ENCODE measurements around the gene GRM4.

DNA sequence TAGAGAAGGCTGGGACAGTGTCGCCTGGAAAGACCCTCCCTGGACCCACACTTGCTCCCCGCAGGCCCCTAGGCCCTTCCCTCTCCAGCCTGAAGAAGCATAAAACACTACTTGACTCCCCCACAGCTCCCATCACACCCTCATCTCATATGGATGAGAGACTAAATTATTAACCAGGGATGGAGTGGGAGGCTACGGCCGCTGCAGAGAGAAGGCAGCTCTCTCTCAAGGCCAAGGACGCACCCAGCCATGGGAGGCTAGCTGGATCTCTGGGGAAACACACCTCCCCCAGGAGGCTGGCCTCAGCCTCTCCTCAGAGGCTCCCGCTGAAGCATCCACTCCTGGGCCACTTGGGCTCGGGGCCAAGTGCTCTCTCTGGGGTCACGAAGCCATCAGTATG lies 102.5 kb downstream of the GRM4 start:
- no peak for TF ChIP-seq POLR2A (IDR thresholded peaks at IDR 0.05)
- TF ChIP-seq, protein P1, sequence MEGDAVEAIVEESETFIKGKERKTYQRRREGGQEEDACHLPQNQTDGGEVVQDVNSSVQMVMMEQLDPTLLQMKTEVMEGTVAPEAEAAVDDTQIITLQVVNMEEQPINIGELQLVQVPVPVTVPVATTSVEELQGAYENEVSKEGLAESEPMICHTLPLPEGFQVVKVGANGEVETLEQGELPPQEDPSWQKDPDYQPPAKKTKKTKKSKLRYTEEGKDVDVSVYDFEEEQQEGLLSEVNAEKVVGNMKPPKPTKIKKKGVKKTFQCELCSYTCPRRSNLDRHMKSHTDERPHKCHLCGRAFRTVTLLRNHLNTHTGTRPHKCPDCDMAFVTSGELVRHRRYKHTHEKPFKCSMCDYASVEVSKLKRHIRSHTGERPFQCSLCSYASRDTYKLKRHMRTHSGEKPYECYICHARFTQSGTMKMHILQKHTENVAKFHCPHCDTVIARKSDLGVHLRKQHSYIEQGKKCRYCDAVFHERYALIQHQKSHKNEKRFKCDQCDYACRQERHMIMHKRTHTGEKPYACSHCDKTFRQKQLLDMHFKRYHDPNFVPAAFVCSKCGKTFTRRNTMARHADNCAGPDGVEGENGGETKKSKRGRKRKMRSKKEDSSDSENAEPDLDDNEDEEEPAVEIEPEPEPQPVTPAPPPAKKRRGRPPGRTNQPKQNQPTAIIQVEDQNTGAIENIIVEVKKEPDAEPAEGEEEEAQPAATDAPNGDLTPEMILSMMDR (IDR thresholded peaks at IDR 0.05): no peak
